ENCODE data around the gene ADGRD1. TPM values are rescaled to one million over a fixed set of nuclear protein-coding genes. Genes with fewer than 3 reads are reported as not detected.

ADGRD1 gene
- polyA plus RNA-seq, 1 of the 3 experiments (the other 2 are of a cell fraction): not detected

- Histone ChIP-seq H4K20me1 (ENCODE audit: insufficient read depth) (no peaks in the 10 kb centered on the region), H3K27me3 (ENCODE audit: insufficient read depth) (no peaks in the 10 kb centered on the region), H3K4me3 (ENCODE audit: low read depth in 2 of 2, low read length in 1 of 2) (no peak overlapping the region), H3F3A (replicated peaks; ENCODE audit: insufficient read depth) (no peaks in the 10 kb centered on the region), H3K36me3 (replicated peaks in 1 of 2; ENCODE audit: control insufficient read depth in 1 of 2, insufficient read depth in 2 of 2, low read length in 1 of 2) (no peaks in the 10 kb centered on the region), H3K4me2 (no peak overlapping the region), H2AFZ (ENCODE audit: low read depth) (no peak overlapping the region), H3K4me1 (ENCODE audit: control insufficient read depth in 1 of 2, insufficient read depth in 2 of 2, low read depth in 1 of 2, low read length in 1 of 2) (peaks cover 0 to 21% of the 10 kb centered on the region in 2 experiments; a peak in 1 of 4 replicates), H3K79me2 (ENCODE audit: insufficient read depth) (no peaks in the 10 kb centered on the region), H3K9me2 (no peaks in the 10 kb centered on the region), H3K27ac (ENCODE audit: low read depth in 2 of 2, low read length in 1 of 2) (peak overlapping the region in 1 of 2 experiments; percentile 58; a peak in 2 of 4 replicates), H3K9ac (no peak overlapping the region), H3K9me3 (no peaks in the 10 kb centered on the region)
- WGBS (ENCODE audit: low lambda C conversion rate): 15% methylated on average over 14 of the region's 31 CpGs
- TF ChIP-seq USF1 (IDR thresholded peaks at IDR 0.05; ENCODE audit: borderline replicate concordance, low read depth): no peak
- peak; percentile 77 for TF ChIP-seq FOXJ3 (CRISPR knock-in tag; IDR thresholded peaks at IDR 0.05)
- TF ChIP-seq CHD2 (IDR thresholded peaks at IDR 0.05; ENCODE audit: low read length, partially characterized antibody): peak; percentile 39
- TF ChIP-seq RCOR1 (IDR thresholded peaks at IDR 0.05; ENCODE audit: low read length): 0 out of 2 replicates have a peak, but pooled peaks have one; percentile 39
- TF ChIP-seq EP300 (IDR thresholded peaks at IDR 0.05; ENCODE audit: borderline replicate concordance in 1 of 2, low read depth in 1 of 2, low read length in 1 of 2): peak in 1 of 2 experiments; percentile 74; a peak in 2 of 4 replicates
- no peak for TF ChIP-seq SMC3 (IDR thresholded peaks at IDR 0.05; ENCODE audit: low read depth, low read length)
- peak; percentile 18; the same call in 1 of the 2 replicates for TF ChIP-seq GATA2 (CRISPR knock-in tag; IDR thresholded peaks at IDR 0.05)
- POLR2A ChIA-PET: no interaction called here
- CTCF ChIA-PET: interaction anchor here (0.9 to 3.5 kb wide), 3 partner anchors 8 to 55 kb away, joined by 3 to 23 read pairs (median 6); no protein-coding TSS in a partner anchor
- DNase-seq: peak; percentile 92
Measured at GRCh38 chr12:131097202-131098177, 143.8 kb downstream of the ADGRD1 start.

- Histone ChIP-seq H3K9ac (no peak overlapping the region), H3K4me2 (no peak overlapping the region), H4K20me1 (ENCODE audit: insufficient read depth) (no peaks in the 10 kb centered on the region), H3K27ac (ENCODE audit: low read depth in 2 of 2, low read length in 1 of 2) (no peak overlapping the region), H3F3A (replicated peaks; ENCODE audit: insufficient read depth) (no peaks in the 10 kb centered on the region), H3K4me1 (ENCODE audit: control insufficient read depth in 1 of 2, insufficient read depth in 2 of 2, low read depth in 1 of 2, low read length in 1 of 2) (peaks cover 0 to 21% of the 10 kb centered on the region in 2 experiments; a peak in 1 of 4 replicates), H3K4me3 (ENCODE audit: low read depth in 2 of 2, low read length in 1 of 2) (no peak overlapping the region), H3K36me3 (replicated peaks in 1 of 2; ENCODE audit: control insufficient read depth in 1 of 2, insufficient read depth in 2 of 2, low read length in 1 of 2) (no peaks in the 10 kb centered on the region), H3K79me2 (ENCODE audit: insufficient read depth) (no peaks in the 10 kb centered on the region), H3K9me2 (no peaks in the 10 kb centered on the region), H3K27me3 (ENCODE audit: insufficient read depth) (no peaks in the 10 kb centered on the region), H2AFZ (ENCODE audit: low read depth) (no peak overlapping the region), H3K9me3 (no peaks in the 10 kb centered on the region)
- DNase-seq: no peak
- CTCF ChIA-PET: interaction anchor here (2.3 kb wide), 1 partner anchor 34 kb away, joined by 6 read pairs; no protein-coding TSS in a partner anchor
- POLR2A ChIA-PET: no interaction called here
- WGBS (ENCODE audit: low lambda C conversion rate): 52% methylated on average over 19 of the region's 19 CpGs
- TF ChIP-seq GABPA (IDR thresholded peaks at IDR 0.05; ENCODE audit: low read depth) (no peak), REST (IDR thresholded peaks at IDR 0.05; ENCODE audit: low read depth, low read length) (no peak), POLR2AphosphoS5 (IDR thresholded peaks at IDR 0.05; ENCODE audit: low read depth, low read length) (no peak), TEAD4 (IDR thresholded peaks at IDR 0.05; ENCODE audit: borderline replicate concordance, insufficient read depth) (no peak), RAD21 (IDR thresholded peaks at IDR 0.05; ENCODE audit: low read length) (no peak), CHD2 (IDR thresholded peaks at IDR 0.05; ENCODE audit: low read length, partially characterized antibody) (no peak), IRF3 (IDR thresholded peaks at IDR 0.05; ENCODE audit: low read depth, low read length) (no peak), RCOR1 (IDR thresholded peaks at IDR 0.05; ENCODE audit: low read length) (no peak), NRF1 (IDR thresholded peaks at IDR 0.05; ENCODE audit: low read depth, low read length) (no peak), NFIC (IDR thresholded peaks at IDR 0.05; ENCODE audit: borderline replicate concordance) (no peak), CTCF (IDR thresholded peaks at IDR 0.05) (no peak)
Measured at GRCh38 chr12:131098178-131098981, 144.7 kb downstream of the ADGRD1 start.

Data from SK-N-SH (cell line).